ENCODE measurements around the gene PALB2.
A peak's percentile ranks its signal among the peaks of the same experiment; 100 is the strongest.

Gene PALB2

GRCh38 chr16:23580391-23580790 lies 60.7 kb downstream of the PALB2 start:
- DNase-seq = no peak

GRCh38 chr16:23579371-23579770 lies 61.7 kb downstream of the PALB2 start:
- no peak for DNase-seq

GRCh38 chr16:23578101-23578830 lies 62.8 kb downstream of the PALB2 start:
- no peak for DNase-seq

- no peak for DNase-seq
Measured at GRCh38 chr16:23577493-23577892, 63.6 kb downstream of the PALB2 start.

GRCh38 chr16:23575834-23576233 lies 65.3 kb downstream of the PALB2 start:
- DNase-seq = no peak

GRCh38 chr16:23573817-23574216 lies 67.3 kb downstream of the PALB2 start:
- DNase-seq = no peak

GRCh38 chr16:23572394-23572793 lies 68.7 kb downstream of the PALB2 start:
- no peak for DNase-seq

- DNase-seq = no peak
Measured at GRCh38 chr16:23571895-23572294, 69.2 kb downstream of the PALB2 start.

- no peak for DNase-seq
Measured at GRCh38 chr16:23570992-23571632, 70.0 kb downstream of the PALB2 start.

- no peak for DNase-seq
Measured at GRCh38 chr16:23567602-23568001, 73.5 kb downstream of the PALB2 start.

GRCh38 chr16:23566724-23567123 lies 74.4 kb downstream of the PALB2 start:
- DNase-seq = no peak

GRCh38 chr16:23564575-23565363 lies 76.3 kb downstream of the PALB2 start:
- DNase-seq = no peak

GRCh38 chr16:23563186-23563585 lies 77.9 kb downstream of the PALB2 start:
- DNase-seq = no peak

GRCh38 chr16:23562505-23562904 lies 78.6 kb downstream of the PALB2 start:
- DNase-seq = no peak

- DNase-seq = no peak
Measured at GRCh38 chr16:23561586-23561985, 79.5 kb downstream of the PALB2 start.

GRCh38 chr16:23557779-23558702 lies 83.1 kb downstream of the PALB2 start:
- DNase-seq = no peak

- DNase-seq = peak; percentile 96
Measured at GRCh38 chr16:23556881-23557778, 84.0 kb downstream of the PALB2 start, which contains the start of the genes EARS2 and UBFD1. Gene EARS2 (minus strand): TSS chr16:23557350. CDS start chr16:23557343, 7 bp downstream. Gene UBFD1 (plus strand): TSS chr16:23557727. CDS start chr16:23557743, 16 bp downstream.

GRCh38 chr16:23554536-23554935 lies 86.6 kb downstream of the PALB2 start:
- no peak for DNase-seq

Data from CD4-positive, alpha-beta T cell treated with Interleukin-10 for 1 hour (primary cell).